Muscle of arm (tissue), 12 donors: ENCODE data around the gene ATP6V1C2. TPM values are rescaled to one million over a fixed set of nuclear protein-coding genes. Genes with fewer than 3 reads are reported as not detected.
"Not testable (repeated sequence)": the region's sequence is repeated elsewhere in the genome, so short reads cannot be mapped to it uniquely, and the experiment has no call there.

Experiments
- DNase-seq: peaks from one replicate; pipeline ENCODE4 v3.0.0-alpha.2; 2013
- polyA plus RNA-seq, 12 donors: library from polyadenylated mRNA; unstranded; fragments of 120-200 nt; gene quantifications; one replicate each; pipeline ENCODE4 v1.2.1, GENCODE V29; 2013; ENCODE audit not compliant: insufficient read length in 12 of 12

ATP6V1C2 gene
- polyA plus RNA-seq, 12 donors, result 1.4 to 10.3 (median 3.0) TPM; not detected in 1

GRCh38 chr2:10784719-10785118 is 63.3 kb downstream of the ATP6V1C2 start:
- no peak for DNase-seq

- no peak for DNase-seq
Observed at GRCh38 chr2:10785260-10785659, 63.8 kb downstream of the ATP6V1C2 start.

DNA sequence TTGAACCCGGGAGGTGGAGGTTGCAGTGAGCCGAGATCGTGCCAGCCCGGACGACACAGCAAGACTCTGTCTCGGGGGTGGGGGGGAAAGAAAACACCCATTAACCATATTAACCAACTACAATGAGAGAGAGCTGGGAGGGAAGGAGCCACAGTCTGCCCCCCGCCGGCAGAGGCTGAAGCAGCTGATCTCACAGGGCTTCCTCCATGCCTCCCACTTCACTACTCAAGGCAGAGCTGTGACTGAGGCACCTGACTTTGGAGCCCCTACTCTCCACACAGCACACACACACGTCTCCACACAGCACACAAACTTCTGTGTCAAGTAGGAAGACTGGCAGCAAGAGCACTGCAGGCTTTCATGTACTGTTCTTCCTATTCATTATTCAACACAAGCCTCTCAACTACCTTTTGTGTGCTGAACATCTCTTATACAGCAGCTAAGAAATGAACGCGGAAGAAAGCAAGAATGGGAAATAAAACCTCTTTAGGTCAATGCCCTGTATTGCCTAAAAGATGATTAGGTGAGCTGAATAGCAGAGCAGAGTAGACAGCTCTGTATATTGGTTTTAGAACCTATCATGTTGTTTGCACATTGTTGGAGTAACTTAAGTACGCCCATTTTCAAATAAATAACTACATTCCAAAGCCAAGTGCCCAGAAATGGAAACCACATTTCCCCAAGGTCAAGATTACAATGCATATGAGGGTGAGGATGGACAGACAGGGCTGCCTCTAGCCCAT is 65.0 kb downstream of the ATP6V1C2 start:
- no peak for DNase-seq

- DNase-seq, result no peak
Observed at GRCh38 chr2:10787176-10787968, 65.9 kb downstream of the ATP6V1C2 start.

- DNase-seq, result no peak
Observed at GRCh38 chr2:10788855-10789254, 67.4 kb downstream of the ATP6V1C2 start.

- no peak for DNase-seq
Observed at GRCh38 chr2:10790228-10790973, 69.0 kb downstream of the ATP6V1C2 start.

DNA sequence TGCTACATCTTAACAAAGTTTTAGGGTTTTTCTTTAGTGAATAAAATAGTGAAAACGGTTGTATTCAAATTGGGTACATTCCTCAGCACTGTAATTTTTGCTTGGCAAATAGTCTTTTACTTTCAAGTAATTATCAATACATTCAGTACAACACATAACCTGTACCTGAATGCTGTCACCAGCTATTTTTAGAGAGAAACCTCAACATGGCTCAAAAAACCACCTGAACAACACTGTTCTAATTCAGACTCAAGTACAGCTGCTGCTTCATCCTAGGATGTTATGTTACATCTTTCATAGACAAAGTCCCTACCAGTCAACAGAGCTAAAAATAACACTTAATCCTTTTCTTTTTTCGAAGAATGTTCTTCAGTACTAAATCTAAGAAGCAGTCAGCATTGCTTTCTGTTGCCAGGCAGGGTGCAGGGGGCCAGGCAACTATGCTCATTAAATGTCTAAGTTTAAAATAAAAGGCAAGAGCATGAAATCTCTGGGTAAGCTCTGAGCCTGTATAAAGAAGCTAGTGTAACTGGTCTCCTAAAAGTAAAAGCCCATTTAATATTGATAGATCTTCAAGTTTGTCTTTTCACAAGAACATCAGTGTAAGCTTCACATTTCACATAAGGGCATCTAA is 70.7 kb downstream of the ATP6V1C2 start:
- DNase-seq, result no peak

GRCh38 chr2:10792660-10793400 is 71.4 kb downstream of the ATP6V1C2 start:
- no peak for DNase-seq

GRCh38 chr2:10793816-10794215 is 72.4 kb downstream of the ATP6V1C2 start:
- no peak for DNase-seq

- no peak for DNase-seq
Observed at GRCh38 chr2:10794876-10795275, 73.4 kb downstream of the ATP6V1C2 start.

GRCh38 chr2:10795508-10796046 is 74.1 kb downstream of the ATP6V1C2 start:
- DNase-seq, result no peak

- no peak for DNase-seq
Observed at GRCh38 chr2:10796703-10797102, 75.3 kb downstream of the ATP6V1C2 start.

GRCh38 chr2:10798783-10799182 is 77.4 kb downstream of the ATP6V1C2 start:
- no peak for DNase-seq

DNA sequence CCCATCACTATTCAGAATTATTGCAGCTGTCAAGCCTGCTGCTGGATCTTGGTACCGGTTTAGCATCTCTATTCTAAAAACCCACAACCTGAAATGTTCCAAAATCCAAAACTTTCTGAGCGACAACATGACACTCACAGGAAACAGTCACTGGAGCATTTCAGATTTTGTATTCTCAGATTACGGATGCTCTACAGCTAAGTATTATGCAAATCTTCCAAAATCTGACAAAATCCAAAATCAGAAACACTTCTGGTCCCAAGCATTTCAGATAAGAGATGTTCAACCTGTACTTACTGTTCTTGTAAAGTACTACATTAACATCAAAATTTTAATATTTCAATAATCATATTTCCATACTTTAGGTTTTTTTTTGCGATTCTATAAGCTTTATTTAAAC is 78.7 kb downstream of the ATP6V1C2 start:
- DNase-seq, result no peak

DNA sequence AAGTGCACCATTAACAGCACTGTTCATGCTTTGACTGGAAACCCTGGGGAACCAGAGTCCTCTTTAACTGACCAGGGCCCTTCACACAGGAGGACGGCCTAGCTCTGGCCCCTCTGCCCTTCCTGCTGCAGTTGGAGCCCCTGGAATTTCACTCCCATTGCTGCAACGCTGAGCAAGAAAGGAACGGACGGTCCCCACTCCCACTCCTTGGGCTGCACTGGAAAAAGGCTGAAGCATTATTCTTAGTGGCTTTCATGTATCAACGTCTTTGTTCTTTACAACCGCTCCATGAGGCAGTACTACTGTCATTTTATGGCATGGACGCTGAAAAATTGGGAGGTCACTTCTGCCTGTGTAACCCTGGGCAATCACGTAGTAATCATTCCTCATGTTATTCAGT is 81.2 kb downstream of the ATP6V1C2 start:
- DNase-seq, result no peak

GRCh38 chr2:10805990-10806389 is 84.6 kb downstream of the ATP6V1C2 start:
- DNase-seq, result not testable (repeated sequence)

DNA sequence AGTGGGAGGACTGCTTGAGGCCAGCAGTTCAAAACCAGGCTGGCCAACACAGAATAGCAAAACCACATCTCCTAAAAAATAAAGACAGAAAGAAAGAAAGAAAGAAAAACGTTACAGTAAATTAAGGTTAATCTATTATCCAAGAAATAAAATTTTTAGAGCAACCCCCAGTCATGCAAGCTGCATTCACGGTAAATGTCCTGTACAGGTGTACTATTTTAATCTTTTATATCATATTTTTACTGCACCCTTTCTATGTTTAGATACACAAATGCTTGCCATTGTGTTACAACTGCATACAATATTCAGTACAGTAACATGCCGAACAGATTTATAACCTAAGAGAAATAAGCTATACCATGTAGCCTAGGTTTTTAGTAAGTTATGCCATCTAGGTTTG is 85.1 kb downstream of the ATP6V1C2 start:
- no peak for DNase-seq

- no peak for DNase-seq
Observed at GRCh38 chr2:10810202-10811161, 89.1 kb downstream of the ATP6V1C2 start.

DNA sequence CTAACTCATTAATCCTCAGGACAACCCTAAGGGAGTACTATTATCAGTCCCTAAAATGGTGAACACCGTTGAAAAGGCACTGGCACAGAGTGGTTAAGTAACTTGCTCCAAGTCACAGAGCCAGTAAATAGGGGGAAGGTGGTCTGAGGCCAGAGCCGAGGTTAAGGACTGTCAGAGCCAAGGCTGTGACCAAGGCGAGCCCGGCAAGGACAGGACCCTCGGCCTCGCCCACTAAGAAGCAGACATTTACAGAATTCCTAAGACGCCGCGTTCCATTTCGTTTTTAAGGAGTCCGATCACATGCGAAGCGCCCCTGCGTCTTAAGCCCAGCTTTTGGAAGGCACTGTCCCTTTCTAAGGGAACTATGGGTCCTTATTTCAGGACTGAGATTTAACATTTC is 90.1 kb downstream of the ATP6V1C2 start:
- no peak for DNase-seq
